ENCODE data around the gene CUL4B.
"Not testable (repeated sequence)": the region's sequence is repeated elsewhere in the genome, so short reads cannot be mapped to it uniquely, and the experiment has no call there.

Gene CUL4B

DNA sequence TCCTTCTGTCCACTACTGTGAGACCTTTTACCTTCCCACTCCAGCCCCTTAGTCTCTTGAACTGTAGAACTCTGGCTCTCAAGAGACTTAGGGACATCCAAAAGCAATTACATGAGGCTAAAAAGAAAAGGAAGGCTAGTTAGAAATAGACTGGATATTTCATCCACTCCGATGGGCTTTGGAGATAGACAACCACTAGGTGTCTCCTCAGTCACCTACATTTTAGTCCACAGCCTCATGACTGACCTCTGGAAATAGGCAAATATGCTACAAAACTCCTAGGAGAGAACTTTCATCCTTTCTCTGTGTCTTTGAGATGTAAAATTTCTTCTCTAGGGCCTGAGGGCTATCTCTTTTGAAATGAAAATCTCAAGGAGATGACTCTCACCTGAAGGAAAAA is 46.5 kb downstream of the CUL4B start:
- no peak overlapping the region for H3K27ac ChIP-seq
- TF ChIP-seq, protein P1, sequence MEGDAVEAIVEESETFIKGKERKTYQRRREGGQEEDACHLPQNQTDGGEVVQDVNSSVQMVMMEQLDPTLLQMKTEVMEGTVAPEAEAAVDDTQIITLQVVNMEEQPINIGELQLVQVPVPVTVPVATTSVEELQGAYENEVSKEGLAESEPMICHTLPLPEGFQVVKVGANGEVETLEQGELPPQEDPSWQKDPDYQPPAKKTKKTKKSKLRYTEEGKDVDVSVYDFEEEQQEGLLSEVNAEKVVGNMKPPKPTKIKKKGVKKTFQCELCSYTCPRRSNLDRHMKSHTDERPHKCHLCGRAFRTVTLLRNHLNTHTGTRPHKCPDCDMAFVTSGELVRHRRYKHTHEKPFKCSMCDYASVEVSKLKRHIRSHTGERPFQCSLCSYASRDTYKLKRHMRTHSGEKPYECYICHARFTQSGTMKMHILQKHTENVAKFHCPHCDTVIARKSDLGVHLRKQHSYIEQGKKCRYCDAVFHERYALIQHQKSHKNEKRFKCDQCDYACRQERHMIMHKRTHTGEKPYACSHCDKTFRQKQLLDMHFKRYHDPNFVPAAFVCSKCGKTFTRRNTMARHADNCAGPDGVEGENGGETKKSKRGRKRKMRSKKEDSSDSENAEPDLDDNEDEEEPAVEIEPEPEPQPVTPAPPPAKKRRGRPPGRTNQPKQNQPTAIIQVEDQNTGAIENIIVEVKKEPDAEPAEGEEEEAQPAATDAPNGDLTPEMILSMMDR (conservative IDR thresholded peaks at IDR 0.05): peak; percentile 50

DNA sequence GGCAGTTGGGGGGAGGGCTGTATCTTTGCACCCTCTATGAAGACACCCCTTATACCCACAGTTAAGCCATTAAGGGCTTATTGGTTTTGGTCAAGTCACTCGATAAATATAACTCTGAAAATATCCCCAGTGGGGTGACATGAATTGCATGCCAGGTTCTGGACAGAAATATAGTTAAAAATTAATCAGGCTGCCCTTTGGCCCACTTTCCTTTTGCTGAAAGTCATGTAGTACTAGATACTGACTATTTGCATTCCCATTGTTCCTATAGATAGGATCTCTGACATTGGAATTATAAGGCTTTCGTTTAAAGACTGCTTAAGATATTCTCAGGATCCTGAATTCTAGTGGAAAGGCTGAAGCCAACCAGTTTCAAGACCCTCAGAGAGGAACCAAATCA is 48.1 kb downstream of the CUL4B start:
- TF ChIP-seq, protein P1 (conservative IDR thresholded peaks at IDR 0.05): no peak
- no peak overlapping the region for H3K27ac ChIP-seq

DNA sequence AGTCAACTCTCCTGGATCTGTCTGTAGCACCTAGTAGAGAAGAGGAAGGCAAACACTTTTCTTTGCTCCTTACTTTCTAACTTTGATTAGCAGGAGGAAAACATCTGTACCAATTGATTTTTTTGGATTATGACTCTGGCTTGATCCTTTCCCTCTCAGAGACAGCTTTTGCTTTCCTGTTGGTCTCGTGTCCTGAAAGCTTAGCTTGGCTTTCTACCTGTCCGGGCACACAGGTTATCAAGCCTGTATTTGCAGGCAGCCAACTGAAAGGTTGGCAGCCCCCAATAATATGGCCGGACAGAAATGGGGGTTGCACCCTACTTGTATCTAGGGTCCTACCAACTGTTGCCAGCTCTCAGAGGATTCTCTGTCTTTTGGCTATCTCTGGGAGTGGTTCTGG is 48.5 kb downstream of the CUL4B start:
- TF ChIP-seq, protein P1 (conservative IDR thresholded peaks at IDR 0.05): no peak
- H3K27ac ChIP-seq: no peak overlapping the region

DNA sequence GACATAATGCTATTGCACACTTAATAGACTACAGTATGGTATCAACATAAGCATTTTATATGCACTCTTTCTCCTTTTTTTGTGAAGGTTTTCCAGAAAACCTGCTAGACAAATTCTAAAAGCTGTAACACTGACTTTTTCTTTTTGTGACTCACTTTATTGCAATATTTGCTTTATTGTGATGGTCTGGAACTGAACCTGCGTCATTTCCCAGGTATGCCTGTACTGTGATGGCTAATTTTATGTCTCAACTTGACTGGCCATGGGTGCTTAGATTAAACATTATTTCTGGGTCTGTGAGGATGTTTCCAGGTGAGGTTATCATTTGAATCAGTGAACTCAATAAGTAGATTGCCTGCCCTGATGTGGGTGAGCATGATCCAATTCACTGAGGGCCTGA is 56.2 kb downstream of the CUL4B start:
- TF ChIP-seq, protein P1 (conservative IDR thresholded peaks at IDR 0.05): no peak
- no peak overlapping the region for H3K27ac ChIP-seq

DNA sequence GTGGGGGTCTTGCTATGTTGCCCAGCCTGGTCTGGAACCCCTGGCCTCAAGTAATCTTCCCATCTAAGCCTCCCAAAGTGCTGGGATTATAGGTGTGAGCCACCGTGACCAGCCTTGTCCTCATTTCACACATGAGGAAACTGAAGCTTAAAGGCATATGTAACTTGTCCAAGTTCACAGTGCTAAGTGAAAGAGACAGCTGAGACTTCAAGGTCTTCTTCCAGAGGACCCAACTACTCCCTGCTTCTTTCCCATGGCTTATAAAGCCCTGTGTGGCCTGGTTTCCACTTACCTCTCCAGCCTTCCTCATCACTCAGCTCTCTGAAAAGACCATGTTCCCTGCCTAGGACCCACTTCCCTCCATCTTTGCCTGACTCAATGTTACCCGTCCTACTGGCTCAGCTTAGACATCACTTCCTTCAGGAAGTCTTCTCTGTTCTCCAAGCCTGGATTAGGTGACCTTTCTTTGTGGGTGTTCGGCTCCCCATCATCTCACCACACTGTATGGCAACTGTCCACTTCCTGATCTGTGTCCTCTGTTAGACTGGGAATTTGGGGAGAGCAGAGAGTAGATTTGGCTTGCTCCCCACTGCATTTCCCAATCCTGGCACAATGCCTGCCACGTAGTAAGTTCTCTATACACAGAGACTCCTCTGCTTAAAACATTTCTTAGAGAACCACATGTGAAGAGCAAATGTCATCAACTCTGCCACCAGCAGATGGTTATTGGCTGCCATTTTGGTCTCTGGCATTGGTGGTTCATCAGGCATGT is 61.3 kb downstream of the CUL4B start:
- no peak overlapping the region for H3K27ac ChIP-seq
- TF ChIP-seq, protein P1 (conservative IDR thresholded peaks at IDR 0.05): no peak

DNA sequence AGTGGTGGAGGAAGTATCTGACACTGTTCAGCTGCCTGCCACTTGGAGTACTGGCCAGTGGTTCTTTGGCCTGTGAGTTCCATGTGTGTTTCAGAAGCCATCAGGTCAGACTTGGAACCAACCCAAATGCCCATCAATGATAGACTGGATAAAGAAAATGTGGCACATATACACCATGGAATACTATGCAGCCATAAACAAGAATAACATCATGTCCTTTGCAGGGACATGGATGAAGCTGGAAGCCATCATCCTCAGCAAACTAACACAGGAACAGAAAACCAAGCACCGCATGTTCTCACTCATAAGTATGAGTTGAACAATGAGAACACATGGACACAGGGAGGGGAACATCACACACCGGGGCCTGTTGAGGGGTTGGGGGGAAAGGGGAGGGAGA is 70.6 kb downstream of the CUL4B start:
- not testable (repeated sequence) for H3K27ac ChIP-seq

DNA sequence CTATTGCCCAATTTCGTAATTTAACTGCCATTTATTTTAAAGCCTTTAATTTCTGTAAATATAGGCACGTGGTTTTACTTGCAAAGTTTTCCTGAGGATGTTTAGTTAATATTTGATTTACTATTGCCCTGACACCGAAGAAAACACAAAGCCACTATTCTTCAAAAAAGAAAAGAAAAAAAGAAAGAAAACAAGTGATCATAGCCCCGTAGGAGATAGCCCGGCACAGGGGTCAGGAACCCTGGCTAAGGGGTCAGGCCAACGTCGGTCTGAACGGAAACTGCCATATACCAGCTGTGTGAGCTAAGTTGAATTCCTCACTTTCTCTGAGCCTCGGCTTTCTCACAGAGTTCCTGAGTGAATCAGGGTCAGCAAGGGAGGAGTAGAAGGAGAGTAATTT is 74.0 kb downstream of the CUL4B start:
- TF ChIP-seq, protein P1 (conservative IDR thresholded peaks at IDR 0.05): no peak
- no peak overlapping the region for H3K27ac ChIP-seq

Data from VCaP (cell line).